T follicular helper cell (primary cell): ENCODE results near the gene TMEM187.

Experiments used
- DNase-seq: peaks from one replicate; pipeline ENCODE4 v3.0.0-alpha.2; 2020; ENCODE audit warnings: low read depth

The TMEM187 gene

DNA sequence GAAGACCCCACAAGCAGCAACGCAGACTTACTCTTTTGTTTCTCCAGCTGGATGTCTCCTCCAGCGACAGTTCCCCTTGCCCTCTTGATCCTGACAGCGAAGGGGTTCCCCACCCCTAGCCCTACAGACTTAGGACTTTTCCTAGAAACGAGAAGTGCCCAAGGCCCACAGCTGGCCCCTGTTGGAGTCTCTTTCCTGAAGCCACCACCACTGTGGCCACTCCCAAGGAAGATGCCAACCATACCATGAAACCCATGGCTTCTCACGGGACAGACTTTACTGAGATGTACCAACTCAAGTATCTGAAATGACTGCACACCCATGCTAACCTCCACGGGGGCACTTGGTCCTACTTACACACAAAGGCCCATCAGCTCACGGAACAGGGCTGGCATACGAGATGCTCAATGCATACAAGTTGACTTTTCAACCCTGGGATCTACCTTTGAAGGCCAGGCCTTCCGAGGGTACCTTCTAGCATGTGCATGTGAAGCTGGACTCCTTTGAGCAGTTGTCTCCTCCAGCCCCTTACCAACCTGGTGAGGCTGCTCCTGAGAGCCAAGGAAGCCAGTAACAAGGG is 48.1 kb downstream of the TMEM187 start:
- DNase-seq, result no peak

- DNase-seq, result no peak
Observed at GRCh38 chrX:154021131-154021611, 48.6 kb downstream of the TMEM187 start.

GRCh38 chrX:154022108-154022507 is 49.6 kb downstream of the TMEM187 start:
- DNase-seq, result no peak

GRCh38 chrX:154023276-154024000 is 50.9 kb downstream of the TMEM187 start:
- DNase-seq, result no peak

- DNase-seq, result no peak
Observed at GRCh38 chrX:154024271-154024670, 51.7 kb downstream of the TMEM187 start.

DNA sequence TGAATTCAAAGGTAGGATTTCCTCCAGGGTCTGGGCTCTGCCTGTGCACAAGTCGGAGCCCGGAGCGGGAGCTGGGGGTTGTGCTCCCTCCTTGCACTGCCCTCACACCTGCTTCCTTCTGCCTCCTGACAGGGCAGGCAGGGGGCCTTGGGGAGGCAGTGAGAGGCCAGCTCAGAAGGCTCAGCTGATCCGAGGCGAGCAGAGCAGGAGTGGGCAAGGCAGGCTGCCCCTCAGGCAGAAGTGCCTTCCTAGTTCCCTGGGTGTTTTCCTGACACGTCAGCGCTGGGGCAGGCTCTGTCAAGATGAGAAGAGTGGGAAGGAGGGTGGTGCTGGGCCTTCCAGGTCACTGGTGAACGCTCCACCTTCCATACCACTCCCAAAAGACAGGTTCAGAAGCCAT is 52.7 kb downstream of the TMEM187 start:
- no peak for DNase-seq

GRCh38 chrX:154026136-154027021 is 53.8 kb downstream of the TMEM187 start:
- DNase-seq, result no peak

DNA sequence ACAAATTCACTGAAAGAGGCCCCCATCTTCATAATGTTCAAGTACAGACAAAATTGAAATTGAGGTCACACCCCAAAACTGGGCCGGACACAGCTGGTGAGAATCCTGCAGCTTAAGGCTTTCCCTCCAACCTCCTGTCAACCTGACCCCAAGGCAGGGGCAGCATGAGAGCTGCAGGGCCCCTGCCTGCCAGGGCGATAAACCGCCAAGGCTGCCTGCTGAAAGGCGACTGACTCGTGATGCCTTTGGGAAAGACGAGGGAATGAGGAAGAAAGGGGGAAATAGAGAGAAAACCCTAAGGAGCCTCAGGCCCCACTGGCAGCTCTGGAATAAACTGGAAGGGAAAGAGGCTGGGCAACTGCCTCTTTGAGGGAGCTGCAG is 54.5 kb downstream of the TMEM187 start:
- DNase-seq, result no peak

DNA sequence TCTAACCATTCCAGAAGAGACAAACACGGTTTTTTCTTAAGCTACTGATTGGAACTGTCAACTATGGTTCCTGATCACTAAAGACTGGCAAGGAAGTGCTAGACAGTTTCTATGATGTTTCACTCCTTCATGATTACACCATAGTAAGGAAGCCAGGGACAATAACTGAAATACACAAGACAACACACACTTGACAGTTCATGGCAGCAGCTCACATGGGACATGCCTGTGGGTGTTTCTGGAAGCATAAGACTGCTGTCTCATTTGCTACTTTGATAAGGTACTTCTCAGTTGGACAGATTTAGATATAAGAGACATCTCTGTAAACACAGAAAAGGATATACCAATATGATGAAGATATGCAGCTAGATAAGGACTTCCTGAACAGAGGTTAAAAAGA is 55.4 kb downstream of the TMEM187 start:
- DNase-seq, result no peak

DNA sequence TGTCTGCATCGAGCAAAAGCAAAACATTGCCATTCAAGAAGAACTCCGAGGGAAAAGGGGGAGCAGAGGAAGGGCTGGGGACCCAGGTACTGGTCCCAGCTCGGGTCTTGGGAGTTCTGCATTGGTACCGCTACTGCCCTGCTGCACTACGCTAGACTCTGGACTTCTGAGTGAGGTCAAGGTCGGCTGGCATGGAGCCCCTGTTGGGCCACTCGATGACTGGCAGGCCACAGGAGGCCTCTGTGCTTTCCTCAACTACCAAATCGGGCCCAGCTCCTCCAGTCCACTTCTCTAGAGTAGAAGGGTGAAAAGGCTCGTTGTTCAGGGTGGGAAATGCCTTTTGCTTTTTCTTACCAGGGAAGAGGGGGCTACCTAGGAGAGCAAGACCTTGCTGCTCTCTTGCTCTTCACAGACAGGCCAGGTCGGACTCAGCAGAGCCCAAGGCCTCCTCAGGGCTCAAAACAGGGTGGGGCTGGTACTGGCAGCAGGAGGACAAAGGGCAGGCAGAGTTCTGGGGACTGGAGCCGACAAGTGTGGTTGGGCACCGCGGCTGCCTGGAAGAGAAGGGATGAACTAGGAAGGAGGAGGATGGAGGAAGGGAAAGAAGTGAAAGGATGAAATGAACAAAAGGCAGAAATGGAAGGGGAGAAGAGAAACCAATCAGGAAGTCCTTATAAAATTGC is 56.1 kb downstream of the TMEM187 start:
- no peak for DNase-seq

DNA sequence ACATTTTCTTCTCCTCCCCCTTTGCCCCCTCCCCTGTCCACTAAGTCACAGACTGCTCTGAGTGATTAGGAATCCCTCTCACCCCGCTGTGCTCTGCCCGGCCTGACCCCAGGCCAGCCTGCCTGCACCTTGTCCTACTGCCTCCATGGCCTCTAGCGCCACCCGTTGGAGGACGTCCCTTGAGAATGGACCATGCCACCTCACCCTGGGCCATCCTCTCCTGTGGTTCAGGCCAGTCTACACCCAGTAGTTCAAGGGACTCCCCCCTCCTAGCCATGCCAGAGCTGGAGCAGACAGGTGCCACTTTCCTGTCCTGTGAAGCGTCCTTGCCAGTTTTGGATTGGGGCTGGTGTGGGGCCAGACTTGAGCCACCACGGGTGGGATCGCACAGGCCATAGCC is 56.9 kb downstream of the TMEM187 start:
- no peak for DNase-seq

GRCh38 chrX:154030266-154030665 is 57.7 kb downstream of the TMEM187 start:
- DNase-seq, result no peak

GRCh38 chrX:154030715-154031305 is 58.3 kb downstream of the TMEM187 start:
- DNase-seq, result no peak

GRCh38 chrX:154032160-154032559 is 59.6 kb downstream of the TMEM187 start:
- no peak for DNase-seq

GRCh38 chrX:154032653-154033052 is 60.1 kb downstream of the TMEM187 start:
- DNase-seq, result no peak
